ENCODE measurements around the gene WIPF2.

- no peak for TF ChIP-seq CTCF (IDR thresholded peaks at IDR 0.05)
- TF ChIP-seq POLR2A (IDR thresholded peaks at IDR 0.05) = no peak
- no peak for TF ChIP-seq EP300 (IDR thresholded peaks at IDR 0.05)
These were observed 59.3 kb downstream of the WIPF2 start for GRCh38 chr17:40278414-40278813.

Measured in ovary (tissue), 3 donors.